Liver (tissue), 3 donors: ENCODE results near the gene EPHB2.

Experiments
- CTCF ChIP-seq: fragments of 150-350 bp; IDR thresholded peaks from 2 replicates; pipeline ENCODE4 v1.5.1; 2017; ENCODE audit warnings: improper control_type of control experiment, low read depth, low read length; ENCODE audit not compliant: missing input control
- EGR1 ChIP-seq, 2 donors: IDR thresholded peaks; 2 replicates each; pipeline ENCODE4 v1.6.1; 2016 to 2018; ENCODE audit warnings: antibody characterized with exemption in 2 of 2, low read depth in 2 of 2
- FOXA1 ChIP-seq: IDR thresholded peaks from 2 replicates; pipeline ENCODE4 v1.6.1; 2016; ENCODE audit warnings: antibody characterized with exemption
- JUND ChIP-seq, 2 donors: IDR thresholded peaks; 2 replicates each; pipeline ENCODE4 v1.6.1; 2016; ENCODE audit warnings: antibody characterized with exemption in 2 of 2
- RAD21 ChIP-seq, 2 donors: IDR thresholded peaks; 2 replicates each; pipeline ENCODE4 v1.6.1; 2016; ENCODE audit warnings: antibody characterized with exemption in 2 of 2, mild to moderate bottlenecking in 2 of 2
- REST ChIP-seq: IDR thresholded peaks from 2 replicates; pipeline ENCODE4 v1.6.1; 2016; ENCODE audit warnings: antibody characterized with exemption, mild to moderate bottlenecking
- YY1 ChIP-seq: IDR thresholded peaks from 2 replicates; pipeline ENCODE4 v1.6.1; 2016; ENCODE audit warnings: antibody characterized with exemption, mild to moderate bottlenecking
- donor health status: healthy.
- donor health status: healthy.

- TF ChIP-seq CTCF (no peak), JUND (IDR thresholded peaks at IDR 0.05) (no peak), YY1 (no peak), RAD21 (IDR thresholded peaks at IDR 0.05) (no peak), REST (no peak), EGR1 (IDR thresholded peaks at IDR 0.05; ENCODE audit: low read depth in 2 of 2) (no peak), FOXA1 (no peak)
These were observed 205.3 kb downstream of the EPHB2 start for GRCh38 chr1:22915816-22916470.
